ENCODE results near the gene KANSL3. TPM values are rescaled to one million over a fixed set of nuclear protein-coding genes. Genes with fewer than 3 reads are reported as not detected.

KANSL3 gene
- total RNA-seq, result 10 to 100 TPM; 50.9 to 66.7 (median 60.6) TPM

DNA sequence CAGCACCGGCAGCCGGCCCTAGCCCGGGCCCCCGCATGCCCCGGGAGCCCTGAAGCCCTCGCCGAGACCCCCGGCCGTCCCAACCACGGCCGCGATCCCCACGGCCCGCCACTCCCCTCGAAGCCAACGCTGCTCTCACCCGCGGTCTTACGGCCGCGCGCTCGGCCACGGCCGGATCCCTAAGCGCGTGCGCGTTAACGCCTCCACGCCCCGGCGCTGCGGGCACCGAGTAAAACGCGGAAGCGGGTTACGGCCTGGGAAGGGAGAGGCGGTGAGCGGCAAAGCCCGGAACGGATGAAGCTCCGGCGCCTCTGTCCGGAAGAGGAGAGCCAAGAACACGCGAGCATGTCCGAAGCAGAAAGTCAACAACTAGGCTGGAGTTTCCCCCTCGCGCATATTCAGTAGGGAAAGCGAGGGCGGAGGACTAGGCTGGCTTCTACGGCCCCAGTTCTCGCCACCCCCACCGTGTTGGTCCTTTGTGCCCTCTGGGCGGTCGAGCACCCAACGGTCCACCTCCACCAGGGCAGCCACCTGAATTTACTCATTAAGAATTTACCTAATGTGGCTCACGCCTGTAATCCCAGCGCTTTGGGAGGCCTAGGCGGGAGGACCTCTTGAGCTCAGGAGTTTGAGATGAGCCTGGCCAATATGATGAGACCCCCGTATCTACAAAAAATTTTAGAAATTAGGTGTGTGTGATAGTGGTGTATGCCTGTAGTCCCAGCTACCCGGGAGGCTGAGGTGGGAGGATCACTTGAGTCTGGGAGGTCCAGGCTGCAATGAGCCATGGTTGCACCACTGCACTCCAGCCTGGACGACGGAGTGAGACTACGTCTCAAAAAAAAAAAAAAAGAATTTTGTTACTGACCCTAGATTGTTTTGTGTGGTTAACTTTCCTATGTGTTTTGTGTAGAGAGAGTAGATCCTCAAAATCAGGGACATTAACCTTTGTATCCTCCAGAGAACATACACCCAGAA is at the start of gene KANSL3:
TSS of gene KANSL3 (minus strand) at position 169 of the 978 bp plus-strand sequence. CDS start 1,177 bp downstream, outside the sequence.
- WGBS, 2 donors (ENCODE audit: low coverage in 1 of 2), result 20 to 24% methylated on average over 6 to 19 of the region's 67 CpGs

DNA sequence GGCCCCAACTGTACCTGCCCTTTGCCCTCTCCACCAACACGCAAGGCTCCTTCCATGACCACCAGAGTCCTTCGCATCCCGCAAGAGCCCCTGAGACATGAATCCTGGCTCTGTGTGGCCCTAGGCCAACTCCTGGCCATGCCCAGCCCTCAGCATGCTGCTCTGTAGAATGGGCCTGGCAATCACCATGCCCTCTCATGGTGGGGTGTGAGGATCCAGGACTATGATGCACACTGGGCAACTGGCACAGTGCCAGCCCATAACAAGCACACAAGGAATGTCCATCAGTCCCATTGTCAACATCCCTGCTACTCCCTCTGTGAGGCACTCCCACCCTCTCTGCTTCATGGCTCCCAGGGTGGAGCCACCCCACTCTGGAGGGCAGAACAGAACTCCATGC is 49.2 kb upstream of the KANSL3 start:
- no peak overlapping the region for H3K4me3 ChIP-seq
- WGBS, 2 donors (ENCODE audit: low coverage in 1 of 2), result 80% methylated on average over 1 of the region's 3 CpGs; no CpG with 5 or more reads in 1 of the 2 donors
- no peaks in the 10 kb centered on the region for H3K9me3 ChIP-seq
- H3K36me3 ChIP-seq, result no peaks in the 10 kb centered on the region
- peaks cover 30% of the 10 kb centered on the region for H3K27me3 ChIP-seq
- no peak for ATAC-seq
- H3K4me1 ChIP-seq, result peaks cover 0 to 9% (median 4%) of the 10 kb centered on the region in 3 donors
- H3K27ac ChIP-seq, result no peak overlapping the region
- TF ChIP-seq EP300 (IDR thresholded peaks at IDR 0.05), result no peak
- no peak for TF ChIP-seq POLR2AphosphoS5 (IDR thresholded peaks at IDR 0.05)
- TF ChIP-seq POLR2A (IDR thresholded peaks at IDR 0.05), result no peak
- TF ChIP-seq, protein P1, sequence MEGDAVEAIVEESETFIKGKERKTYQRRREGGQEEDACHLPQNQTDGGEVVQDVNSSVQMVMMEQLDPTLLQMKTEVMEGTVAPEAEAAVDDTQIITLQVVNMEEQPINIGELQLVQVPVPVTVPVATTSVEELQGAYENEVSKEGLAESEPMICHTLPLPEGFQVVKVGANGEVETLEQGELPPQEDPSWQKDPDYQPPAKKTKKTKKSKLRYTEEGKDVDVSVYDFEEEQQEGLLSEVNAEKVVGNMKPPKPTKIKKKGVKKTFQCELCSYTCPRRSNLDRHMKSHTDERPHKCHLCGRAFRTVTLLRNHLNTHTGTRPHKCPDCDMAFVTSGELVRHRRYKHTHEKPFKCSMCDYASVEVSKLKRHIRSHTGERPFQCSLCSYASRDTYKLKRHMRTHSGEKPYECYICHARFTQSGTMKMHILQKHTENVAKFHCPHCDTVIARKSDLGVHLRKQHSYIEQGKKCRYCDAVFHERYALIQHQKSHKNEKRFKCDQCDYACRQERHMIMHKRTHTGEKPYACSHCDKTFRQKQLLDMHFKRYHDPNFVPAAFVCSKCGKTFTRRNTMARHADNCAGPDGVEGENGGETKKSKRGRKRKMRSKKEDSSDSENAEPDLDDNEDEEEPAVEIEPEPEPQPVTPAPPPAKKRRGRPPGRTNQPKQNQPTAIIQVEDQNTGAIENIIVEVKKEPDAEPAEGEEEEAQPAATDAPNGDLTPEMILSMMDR (IDR thresholded peaks at IDR 0.05), result no peak

More for the DNA sequence above, at the start of gene KANSL3:
- Histone ChIP-seq H3K27ac (peak within 1 kb of the TSS; percentile 72 to 98 (median 96)), H3K4me1 (peaks cover 0 to 51% (median 15%) of the 10 kb centered on the region in 3 donors), H3K9me3 (no peaks in the 10 kb centered on the region), H3K27me3 (no peaks in the 10 kb centered on the region), H3K4me3 (peak within 1 kb of the TSS; percentile 72), H3K36me3 (peaks cover 0 to 16% of the 10 kb centered on the region in 2 donors)
- peak; percentile 92 for ATAC-seq
- TF ChIP-seq POLR2AphosphoS5 (IDR thresholded peaks at IDR 0.05) (peak; percentile 96), EP300 (IDR thresholded peaks at IDR 0.05) (no peak), POLR2A (IDR thresholded peaks at IDR 0.05) (peak; percentile 85 to 89)
- TF ChIP-seq, protein P1 (IDR thresholded peaks at IDR 0.05), result peak in 1 of 4 experiments; percentile 14

DNA sequence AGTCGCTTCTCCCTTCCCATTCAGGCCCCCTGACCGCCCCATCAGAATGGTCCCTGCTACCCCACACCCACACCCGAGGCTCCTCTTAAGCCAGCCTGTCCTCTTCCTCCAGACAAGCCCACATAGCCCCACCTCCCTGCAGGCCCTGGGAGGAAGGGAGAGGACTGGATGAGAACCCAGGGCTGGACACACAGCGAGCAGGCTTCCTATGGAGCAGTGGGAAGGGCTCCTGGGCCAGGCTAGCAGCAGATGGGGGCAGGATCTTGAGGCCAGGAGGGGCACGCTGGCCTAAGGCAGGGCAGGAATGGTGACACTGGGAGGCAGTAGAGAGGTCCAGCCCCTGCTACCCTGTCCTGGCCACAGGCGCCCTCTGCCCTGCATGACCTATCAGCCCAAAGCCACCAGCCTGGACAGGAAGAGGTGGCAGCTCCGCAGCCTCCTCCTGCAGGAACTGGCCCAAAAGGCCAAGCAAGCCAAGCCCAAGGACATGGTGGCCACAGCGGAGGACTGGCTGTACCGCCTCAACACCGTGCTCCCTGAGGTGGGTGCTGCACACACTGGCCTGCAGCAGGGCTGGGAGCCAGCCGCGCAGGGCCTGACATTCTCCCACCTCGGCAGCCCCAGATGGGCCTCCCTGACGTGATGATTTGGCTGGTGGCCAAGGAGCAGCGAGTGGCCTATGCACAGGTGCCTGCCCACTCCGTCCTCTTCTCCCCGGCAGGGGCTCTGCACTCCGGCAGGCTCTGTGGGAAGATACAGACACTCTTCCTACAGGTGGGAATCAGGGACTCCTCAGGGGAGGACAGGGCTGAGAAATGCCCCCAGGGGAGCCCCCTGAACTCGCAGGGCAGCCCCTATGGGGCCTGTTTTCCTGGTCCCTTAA is 47.7 kb upstream of the KANSL3 start:
- WGBS, 2 donors (ENCODE audit: low coverage in 1 of 2), result 40% methylated on average over 1 of the region's 19 CpGs; no CpG with 5 or more reads in 1 of the 2 donors
- Histone ChIP-seq H3K27me3 (peaks cover 30% of the 10 kb centered on the region), H3K36me3 (no peaks in the 10 kb centered on the region), H3K9me3 (no peaks in the 10 kb centered on the region), H3K27ac (no peak overlapping the region), H3K4me1 (peaks cover 0 to 9% (median 4%) of the 10 kb centered on the region in 3 donors), H3K4me3 (no peak overlapping the region)
- TF ChIP-seq POLR2A (IDR thresholded peaks at IDR 0.05) (no peak), POLR2AphosphoS5 (IDR thresholded peaks at IDR 0.05) (no peak), EP300 (IDR thresholded peaks at IDR 0.05) (no peak)
- TF ChIP-seq, protein P1 (IDR thresholded peaks at IDR 0.05), result no peak
- peak; percentile 11 for ATAC-seq

DNA sequence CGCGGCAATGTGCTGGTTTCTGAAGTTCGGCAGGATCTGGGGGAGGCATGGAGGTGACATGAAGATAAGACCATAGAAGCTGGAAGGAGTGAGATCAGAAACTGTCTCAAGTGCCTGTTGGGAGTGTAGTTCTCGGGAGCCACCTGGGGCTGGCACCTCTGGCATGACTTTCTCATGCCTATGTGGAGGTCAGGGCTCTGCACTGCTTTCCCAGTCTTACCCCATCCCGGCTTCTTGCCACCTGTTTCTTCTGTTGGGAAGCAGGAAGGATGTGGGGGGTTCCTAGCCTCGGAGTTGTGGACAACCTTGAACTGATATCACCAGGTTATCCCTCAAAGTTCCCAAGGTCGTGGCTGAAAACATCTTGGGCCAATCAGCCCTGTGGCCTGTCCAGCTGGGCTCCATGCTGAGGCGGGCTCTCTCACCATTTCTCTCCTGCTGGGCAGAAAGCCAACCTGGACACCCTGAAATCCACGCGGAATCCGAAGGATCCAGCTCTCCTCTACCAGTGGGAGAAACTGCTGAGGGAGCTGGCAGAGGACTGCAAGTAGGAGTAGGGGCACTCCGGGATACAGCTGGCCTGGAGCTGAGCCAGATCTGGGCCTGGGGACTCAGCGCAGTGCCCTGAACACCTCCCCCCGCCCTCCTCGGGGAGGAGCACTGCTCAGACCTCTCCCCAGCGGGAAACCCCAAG is 46.9 kb upstream of the KANSL3 start:
- no peaks in the 10 kb centered on the region for H3K36me3 ChIP-seq
- H3K9me3 ChIP-seq, result no peaks in the 10 kb centered on the region
- no peak overlapping the region for H3K4me3 ChIP-seq
- no peak overlapping the region for H3K27ac ChIP-seq
- 83 to 91% methylated on average over 3 to 4 of the region's 16 CpGs for WGBS, 2 donors (ENCODE audit: low coverage in 1 of 2)
- H3K27me3 ChIP-seq, result peaks cover 30% of the 10 kb centered on the region
- peaks cover 0 to 9% (median 4%) of the 10 kb centered on the region in 3 donors for H3K4me1 ChIP-seq
- ATAC-seq, result peak; percentile 7
- no peak for TF ChIP-seq POLR2A (IDR thresholded peaks at IDR 0.05)
- no peak for TF ChIP-seq POLR2AphosphoS5 (IDR thresholded peaks at IDR 0.05)
- TF ChIP-seq, protein P1 (IDR thresholded peaks at IDR 0.05), result no peak
- no peak for TF ChIP-seq EP300 (IDR thresholded peaks at IDR 0.05)
